ENCODE data around the gene CACHD1. TPM values are rescaled to one million over a fixed set of nuclear protein-coding genes. Genes with fewer than 3 reads are reported as not detected.

CACHD1 gene
- total RNA-seq, 1 experiment from 2014 or later, result 8.4 TPM

DNA sequence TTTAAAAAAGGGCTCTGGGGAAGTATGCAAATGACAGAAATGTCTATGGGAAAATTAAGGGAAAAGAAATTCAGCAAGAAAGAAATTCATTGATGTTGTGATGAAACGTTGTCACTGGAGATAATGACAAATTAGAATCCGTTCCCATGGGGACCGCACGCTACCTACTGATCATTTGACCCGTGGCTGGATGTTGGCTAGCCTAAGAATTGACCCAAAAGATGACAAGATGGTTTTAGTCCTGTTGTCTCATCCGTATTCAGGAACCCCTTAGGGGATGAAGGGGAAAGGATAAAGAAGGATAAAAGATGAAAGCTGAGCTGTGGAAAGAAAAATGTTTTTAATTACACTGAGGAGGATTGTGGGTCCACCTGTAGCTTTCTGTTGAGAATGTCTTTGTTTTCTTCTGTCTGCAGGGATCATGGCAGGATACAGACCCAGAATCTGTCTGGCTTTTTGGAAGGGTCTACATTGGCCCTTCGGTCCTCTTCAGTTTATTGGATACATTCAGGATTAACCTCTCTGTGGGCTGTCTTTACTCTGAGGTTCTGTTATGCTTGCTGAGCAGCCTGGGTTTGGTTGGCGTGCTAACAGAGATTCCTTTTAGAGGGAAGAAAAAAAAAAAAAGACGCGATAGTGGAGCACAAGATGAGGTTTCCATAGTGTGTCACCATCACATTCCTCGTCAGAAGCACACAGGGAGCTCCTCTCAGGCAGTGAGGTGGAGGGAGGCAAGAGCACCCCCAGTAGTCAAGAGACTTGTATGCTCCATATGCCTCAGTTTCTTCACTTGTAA is 106.2 kb downstream of the CACHD1 start:
- TF ChIP-seq, protein P1, sequence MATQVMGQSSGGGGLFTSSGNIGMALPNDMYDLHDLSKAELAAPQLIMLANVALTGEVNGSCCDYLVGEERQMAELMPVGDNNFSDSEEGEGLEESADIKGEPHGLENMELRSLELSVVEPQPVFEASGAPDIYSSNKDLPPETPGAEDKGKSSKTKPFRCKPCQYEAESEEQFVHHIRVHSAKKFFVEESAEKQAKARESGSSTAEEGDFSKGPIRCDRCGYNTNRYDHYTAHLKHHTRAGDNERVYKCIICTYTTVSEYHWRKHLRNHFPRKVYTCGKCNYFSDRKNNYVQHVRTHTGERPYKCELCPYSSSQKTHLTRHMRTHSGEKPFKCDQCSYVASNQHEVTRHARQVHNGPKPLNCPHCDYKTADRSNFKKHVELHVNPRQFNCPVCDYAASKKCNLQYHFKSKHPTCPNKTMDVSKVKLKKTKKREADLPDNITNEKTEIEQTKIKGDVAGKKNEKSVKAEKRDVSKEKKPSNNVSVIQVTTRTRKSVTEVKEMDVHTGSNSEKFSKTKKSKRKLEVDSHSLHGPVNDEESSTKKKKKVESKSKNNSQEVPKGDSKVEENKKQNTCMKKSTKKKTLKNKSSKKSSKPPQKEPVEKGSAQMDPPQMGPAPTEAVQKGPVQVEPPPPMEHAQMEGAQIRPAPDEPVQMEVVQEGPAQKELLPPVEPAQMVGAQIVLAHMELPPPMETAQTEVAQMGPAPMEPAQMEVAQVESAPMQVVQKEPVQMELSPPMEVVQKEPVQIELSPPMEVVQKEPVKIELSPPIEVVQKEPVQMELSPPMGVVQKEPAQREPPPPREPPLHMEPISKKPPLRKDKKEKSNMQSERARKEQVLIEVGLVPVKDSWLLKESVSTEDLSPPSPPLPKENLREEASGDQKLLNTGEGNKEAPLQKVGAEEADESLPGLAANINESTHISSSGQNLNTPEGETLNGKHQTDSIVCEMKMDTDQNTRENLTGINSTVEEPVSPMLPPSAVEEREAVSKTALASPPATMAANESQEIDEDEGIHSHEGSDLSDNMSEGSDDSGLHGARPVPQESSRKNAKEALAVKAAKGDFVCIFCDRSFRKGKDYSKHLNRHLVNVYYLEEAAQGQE (IDR thresholded peaks at IDR 0.05; ENCODE audit: low read depth), result no peak
- no peak for TF ChIP-seq CEBPB (IDR thresholded peaks at IDR 0.05; ENCODE audit: low read depth)
- Histone ChIP-seq H3K9ac (ENCODE audit: low read length) (no peak overlapping the region), H2AFZ (ENCODE audit: low read depth, low read length, poor library complexity, severe bottlenecking) (no peak overlapping the region), H3K27ac (ENCODE audit: low read depth, low read length) (no peak overlapping the region), H3K9me3 (ENCODE audit: control insufficient read depth in 1 of 2, insufficient read depth in 1 of 2, low read depth in 1 of 2, low read length in 2 of 2) (no peaks in the 10 kb centered on the region), H3K9me2 (ENCODE audit: insufficient read depth) (no peaks in the 10 kb centered on the region), H3K79me2 (ENCODE audit: insufficient read depth, low read length) (no peaks in the 10 kb centered on the region), H4K20me1 (ENCODE audit: insufficient read depth) (no peaks in the 10 kb centered on the region), H3K4me1 (ENCODE audit: control insufficient read depth in 1 of 2, insufficient read depth in 2 of 2, low read length in 2 of 2) (no peaks in the 10 kb centered on the region), H3K4me2 (ENCODE audit: low read length) (no peak overlapping the region), H3K27me3 (ENCODE audit: insufficient read depth, low read length) (no peaks in the 10 kb centered on the region), H3K36me3 (ENCODE audit: control insufficient read depth in 1 of 2, insufficient read depth in 2 of 2, low read length in 2 of 2) (no peaks in the 10 kb centered on the region), H3K4me3 (replicated peaks in 1 of 2; ENCODE audit: low read depth in 1 of 2, low read length in 2 of 2) (no peak overlapping the region)
- intact Hi-C loops (cut with micrococcal nuclease), result no loop called here
- ATAC-seq, result no peak
- DNase-seq (ENCODE audit: low read depth, low spot score), result no peak
- ChIA-PET RAD21 (ENCODE audit: low non-redundant PET in 1 of 2, low total read pairs in 2 of 2, uncharacterized antibody in 2 of 2, unreplicated experiment in 2 of 2) (no interaction called here), POLR2A (no interaction called here), CTCF (no interaction called here)
- BruUV-seq (replicated peaks), result no TSS peak

DNA sequence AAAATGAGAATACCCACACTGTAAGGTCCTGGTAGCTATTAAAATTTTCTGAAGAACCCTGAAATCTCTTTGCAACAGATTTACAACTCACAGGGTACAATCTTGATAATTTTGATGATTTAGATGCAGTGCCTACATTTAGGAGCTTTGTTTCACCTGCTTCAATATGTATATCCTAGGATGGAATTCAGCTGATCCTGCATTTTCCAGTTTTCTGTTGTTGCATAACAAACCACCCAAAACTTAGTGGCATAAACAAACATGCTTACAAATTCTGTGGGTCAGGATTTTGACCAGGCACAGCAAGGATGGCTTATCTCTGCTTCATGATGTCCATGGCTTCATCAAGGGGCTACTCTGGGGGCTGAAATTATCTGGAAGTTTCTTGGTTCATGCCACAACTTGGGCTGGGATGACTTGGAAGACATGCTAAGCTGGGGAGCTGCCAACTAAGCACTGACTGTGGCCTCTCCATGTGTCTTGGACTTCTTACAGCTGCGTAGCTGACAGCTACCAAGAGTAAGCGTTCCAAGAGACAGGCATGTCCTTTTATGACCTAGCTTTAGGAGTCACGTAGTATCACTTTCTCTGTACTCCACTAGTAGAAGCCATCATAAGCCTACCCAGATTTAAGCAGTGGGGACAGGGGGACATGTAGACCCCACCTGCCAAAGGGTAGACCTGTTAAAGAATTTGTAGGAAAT is 108.5 kb downstream of the CACHD1 start:
- CTCF ChIA-PET, result no interaction called here
- Histone ChIP-seq H2AFZ (ENCODE audit: low read depth, low read length, poor library complexity, severe bottlenecking) (no peak overlapping the region), H3K4me2 (ENCODE audit: low read length) (no peak overlapping the region), H3K4me1 (ENCODE audit: control insufficient read depth in 1 of 2, insufficient read depth in 2 of 2, low read length in 2 of 2) (no peaks in the 10 kb centered on the region), H3K27ac (ENCODE audit: low read depth, low read length) (no peak overlapping the region), H3K36me3 (ENCODE audit: control insufficient read depth in 1 of 2, insufficient read depth in 2 of 2, low read length in 2 of 2) (no peaks in the 10 kb centered on the region), H3K27me3 (ENCODE audit: insufficient read depth, low read length) (no peaks in the 10 kb centered on the region), H3K9me3 (ENCODE audit: control insufficient read depth in 1 of 2, insufficient read depth in 1 of 2, low read depth in 1 of 2, low read length in 2 of 2) (no peaks in the 10 kb centered on the region), H3K9ac (ENCODE audit: low read length) (no peak overlapping the region), H4K20me1 (ENCODE audit: insufficient read depth) (no peaks in the 10 kb centered on the region), H3K9me2 (ENCODE audit: insufficient read depth) (no peaks in the 10 kb centered on the region), H3K4me3 (replicated peaks in 1 of 2; ENCODE audit: low read depth in 1 of 2, low read length in 2 of 2) (no peak overlapping the region), H3K79me2 (ENCODE audit: insufficient read depth, low read length) (no peaks in the 10 kb centered on the region)
- TF ChIP-seq SIN3A (IDR thresholded peaks at IDR 0.05; ENCODE audit: low read depth) (no peak), SP1 (IDR thresholded peaks at IDR 0.05; ENCODE audit: low read depth) (no peak), JUND (IDR thresholded peaks at IDR 0.05) (no peak), RAD21 (IDR thresholded peaks at IDR 0.05; ENCODE audit: low read depth) (no peak), EGR1 (IDR thresholded peaks at IDR 0.05; ENCODE audit: low read depth) (no peak), ZNF274 (IDR thresholded peaks at IDR 0.05; ENCODE audit: low read depth, low read length) (no peak), SRF (IDR thresholded peaks at IDR 0.05; ENCODE audit: low read depth) (no peak), ZFX (IDR thresholded peaks at IDR 0.05) (no peak)
- TF ChIP-seq, protein P2, sequence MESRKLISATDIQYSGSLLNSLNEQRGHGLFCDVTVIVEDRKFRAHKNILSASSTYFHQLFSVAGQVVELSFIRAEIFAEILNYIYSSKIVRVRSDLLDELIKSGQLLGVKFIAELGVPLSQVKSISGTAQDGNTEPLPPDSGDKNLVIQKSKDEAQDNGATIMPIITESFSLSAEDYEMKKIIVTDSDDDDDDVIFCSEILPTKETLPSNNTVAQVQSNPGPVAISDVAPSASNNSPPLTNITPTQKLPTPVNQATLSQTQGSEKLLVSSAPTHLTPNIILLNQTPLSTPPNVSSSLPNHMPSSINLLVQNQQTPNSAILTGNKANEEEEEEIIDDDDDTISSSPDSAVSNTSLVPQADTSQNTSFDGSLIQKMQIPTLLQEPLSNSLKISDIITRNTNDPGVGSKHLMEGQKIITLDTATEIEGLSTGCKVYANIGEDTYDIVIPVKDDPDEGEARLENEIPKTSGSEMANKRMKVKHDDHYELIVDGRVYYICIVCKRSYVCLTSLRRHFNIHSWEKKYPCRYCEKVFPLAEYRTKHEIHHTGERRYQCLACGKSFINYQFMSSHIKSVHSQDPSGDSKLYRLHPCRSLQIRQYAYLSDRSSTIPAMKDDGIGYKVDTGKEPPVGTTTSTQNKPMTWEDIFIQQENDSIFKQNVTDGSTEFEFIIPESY (IDR thresholded peaks at IDR 0.05; ENCODE audit: extremely low read depth, insufficient replicate concordance, low read length), result no peak
- RAD21 ChIA-PET (ENCODE audit: low non-redundant PET in 1 of 2, low total read pairs in 2 of 2, uncharacterized antibody in 2 of 2, unreplicated experiment in 2 of 2), result no interaction called here
- POLR2A ChIA-PET, result no interaction called here
- DNase-seq (ENCODE audit: low read depth, low spot score) (no peak), ATAC-seq (no peak)
- no TSS peak for BruUV-seq (replicated peaks)
- intact Hi-C loops (cut with micrococcal nuclease), result no loop called here

All from HCT116 (cell line).